ENCODE data around the gene LBR.

LBR gene

GRCh38 chr1:225441314-225442122 lies 13.7 kb upstream of the LBR start:
- WGBS (ENCODE audit: insufficient coverage, insufficient read length), result no CpG with 5 or more reads among the region's 9 CpGs
- no peak overlapping the region for H3K4me3 ChIP-seq (ENCODE audit: low read length)

GRCh38 chr1:225440380-225441221 lies 12.8 kb upstream of the LBR start:
- Histone ChIP-seq H3K36me3 (ENCODE audit: control insufficient read depth, insufficient read depth, low read length) (no peaks in the 10 kb centered on the region), H3K27me3 (ENCODE audit: control insufficient read depth, insufficient read depth, low read length) (no peaks in the 10 kb centered on the region), H3K4me3 (ENCODE audit: low read length) (no peak overlapping the region), H3K4me1 (ENCODE audit: control insufficient read depth, insufficient read depth, low read length) (no peaks in the 10 kb centered on the region), H3K9me3 (ENCODE audit: control insufficient read depth, insufficient read depth, low read length) (no peaks in the 10 kb centered on the region), H3K27ac (ENCODE audit: low read length) (no peak overlapping the region)
- no CpG with 5 or more reads among the region's 4 CpGs for WGBS (ENCODE audit: insufficient coverage, insufficient read length)
- DNase-seq (ENCODE audit: low read depth, low spot score), result no peak

More at GRCh38 chr1:225441314-225442122, 13.7 kb upstream of the LBR start:
- no peak for DNase-seq (ENCODE audit: low read depth, low spot score)
- H3K4me1 ChIP-seq (ENCODE audit: control insufficient read depth, insufficient read depth, low read length), result no peaks in the 10 kb centered on the region
- H3K27me3 ChIP-seq (ENCODE audit: control insufficient read depth, insufficient read depth, low read length), result no peaks in the 10 kb centered on the region
- no peak overlapping the region for H3K27ac ChIP-seq (ENCODE audit: low read length)
- H3K36me3 ChIP-seq (ENCODE audit: control insufficient read depth, insufficient read depth, low read length), result no peaks in the 10 kb centered on the region
- no peaks in the 10 kb centered on the region for H3K9me3 ChIP-seq (ENCODE audit: control insufficient read depth, insufficient read depth, low read length)

DNA sequence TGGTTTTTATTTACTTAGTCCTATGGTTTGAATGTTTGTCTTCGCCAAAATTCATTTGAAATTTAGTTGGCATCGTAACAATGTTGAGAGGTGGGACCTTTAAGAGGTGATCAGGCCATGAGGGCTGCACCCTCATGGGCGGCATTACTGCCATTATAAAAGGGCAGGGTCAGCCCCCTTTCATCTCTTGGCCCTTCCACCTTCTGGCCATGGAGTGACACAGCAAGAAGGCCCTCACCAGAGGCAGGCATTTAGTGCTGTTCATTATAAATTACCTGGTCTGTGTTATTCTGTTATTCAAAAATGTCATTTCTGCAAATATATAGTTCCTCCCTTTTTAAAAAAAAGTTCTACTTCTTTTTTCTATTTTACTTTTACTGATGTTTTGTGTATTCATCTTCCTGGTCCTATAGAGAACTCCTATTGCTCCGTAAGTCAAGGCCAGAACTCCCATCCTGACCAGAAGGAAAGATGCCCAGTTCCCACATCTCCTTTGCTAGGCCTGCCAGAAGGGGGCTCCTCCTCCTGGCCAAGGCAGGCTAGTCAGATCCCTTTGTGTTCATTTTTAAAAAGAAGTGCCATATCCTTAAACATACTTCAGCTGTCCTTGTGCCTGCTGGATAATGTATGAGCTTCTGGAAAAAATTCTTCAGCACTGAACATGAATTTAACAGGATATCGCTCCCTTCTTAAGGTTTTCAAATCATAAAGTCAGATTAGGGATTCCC lies 10.0 kb upstream of the LBR start:
- no peak overlapping the region for H3K27ac ChIP-seq (ENCODE audit: low read length)
- no peak for DNase-seq (ENCODE audit: low read depth, low spot score)
- WGBS (ENCODE audit: insufficient coverage, insufficient read length), result no CpG with 5 or more reads among the region's 5 CpGs

GRCh38 chr1:225435957-225436392 lies 8.1 kb upstream of the LBR start:
- H3K4me1 ChIP-seq (ENCODE audit: control insufficient read depth, insufficient read depth, low read length), result no peaks in the 10 kb centered on the region
- H3K4me3 ChIP-seq (ENCODE audit: low read length), result no peak overlapping the region
- H3K27ac ChIP-seq (ENCODE audit: low read length), result no peak overlapping the region
- no peaks in the 10 kb centered on the region for H3K27me3 ChIP-seq (ENCODE audit: control insufficient read depth, insufficient read depth, low read length)
- no peak for DNase-seq (ENCODE audit: low read depth, low spot score)
- H3K36me3 ChIP-seq (ENCODE audit: control insufficient read depth, insufficient read depth, low read length), result no peaks in the 10 kb centered on the region; the same call in 1 of the 2 replicates
- no peaks in the 10 kb centered on the region for H3K9me3 ChIP-seq (ENCODE audit: control insufficient read depth, insufficient read depth, low read length)
- no CpG with 5 or more reads among the region's 6 CpGs for WGBS (ENCODE audit: insufficient coverage, insufficient read length)

More for the DNA sequence above, 10.0 kb upstream of the LBR start:
- no peaks in the 10 kb centered on the region for H3K4me1 ChIP-seq (ENCODE audit: control insufficient read depth, insufficient read depth, low read length)
- no peaks in the 10 kb centered on the region for H3K36me3 ChIP-seq (ENCODE audit: control insufficient read depth, insufficient read depth, low read length)
- H3K27me3 ChIP-seq (ENCODE audit: control insufficient read depth, insufficient read depth, low read length), result no peaks in the 10 kb centered on the region
- H3K9me3 ChIP-seq (ENCODE audit: control insufficient read depth, insufficient read depth, low read length), result no peaks in the 10 kb centered on the region
- H3K4me3 ChIP-seq (ENCODE audit: low read length), result no peak overlapping the region

GRCh38 chr1:225435487-225435886 lies 7.6 kb upstream of the LBR start:
- Histone ChIP-seq H3K36me3 (ENCODE audit: control insufficient read depth, insufficient read depth, low read length) (no peaks in the 10 kb centered on the region; the same call in 1 of the 2 replicates), H3K27me3 (ENCODE audit: control insufficient read depth, insufficient read depth, low read length) (no peaks in the 10 kb centered on the region), H3K9me3 (ENCODE audit: control insufficient read depth, insufficient read depth, low read length) (no peaks in the 10 kb centered on the region), H3K27ac (ENCODE audit: low read length) (no peak overlapping the region), H3K4me1 (ENCODE audit: control insufficient read depth, insufficient read depth, low read length) (no peaks in the 10 kb centered on the region), H3K4me3 (ENCODE audit: low read length) (no peak overlapping the region)
- DNase-seq (ENCODE audit: low read depth, low spot score), result no peak
- no CpG with 5 or more reads among the region's 1 CpG for WGBS (ENCODE audit: insufficient coverage, insufficient read length)

GRCh38 chr1:225435076-225435475 lies 7.2 kb upstream of the LBR start:
- no CpG with 5 or more reads among the region's 6 CpGs for WGBS (ENCODE audit: insufficient coverage, insufficient read length)
- Histone ChIP-seq H3K4me1 (ENCODE audit: control insufficient read depth, insufficient read depth, low read length) (no peaks in the 10 kb centered on the region), H3K4me3 (ENCODE audit: low read length) (no peak overlapping the region), H3K36me3 (ENCODE audit: control insufficient read depth, insufficient read depth, low read length) (no peaks in the 10 kb centered on the region; the same call in 1 of the 2 replicates), H3K9me3 (ENCODE audit: control insufficient read depth, insufficient read depth, low read length) (no peaks in the 10 kb centered on the region; the same call in 1 of the 2 replicates), H3K27me3 (ENCODE audit: control insufficient read depth, insufficient read depth, low read length) (no peaks in the 10 kb centered on the region), H3K27ac (ENCODE audit: low read length) (no peak overlapping the region)
- no peak for DNase-seq (ENCODE audit: low read depth, low spot score)

GRCh38 chr1:225434046-225434445 lies 6.2 kb upstream of the LBR start:
- no peak for DNase-seq (ENCODE audit: low read depth, low spot score)
- Histone ChIP-seq H3K9me3 (ENCODE audit: control insufficient read depth, insufficient read depth, low read length) (no peaks in the 10 kb centered on the region; the same call in 1 of the 2 replicates), H3K4me3 (ENCODE audit: low read length) (no peak overlapping the region), H3K27me3 (ENCODE audit: control insufficient read depth, insufficient read depth, low read length) (no peaks in the 10 kb centered on the region), H3K36me3 (ENCODE audit: control insufficient read depth, insufficient read depth, low read length) (no peaks in the 10 kb centered on the region; the same call in 1 of the 2 replicates), H3K4me1 (ENCODE audit: control insufficient read depth, insufficient read depth, low read length) (no peaks in the 10 kb centered on the region), H3K27ac (ENCODE audit: low read length) (no peak overlapping the region)
- whole genome bisulfite sequencing (ENCODE audit: insufficient coverage, insufficient read length), result 100% methylated on average over 1 of the region's 5 CpGs

DNA sequence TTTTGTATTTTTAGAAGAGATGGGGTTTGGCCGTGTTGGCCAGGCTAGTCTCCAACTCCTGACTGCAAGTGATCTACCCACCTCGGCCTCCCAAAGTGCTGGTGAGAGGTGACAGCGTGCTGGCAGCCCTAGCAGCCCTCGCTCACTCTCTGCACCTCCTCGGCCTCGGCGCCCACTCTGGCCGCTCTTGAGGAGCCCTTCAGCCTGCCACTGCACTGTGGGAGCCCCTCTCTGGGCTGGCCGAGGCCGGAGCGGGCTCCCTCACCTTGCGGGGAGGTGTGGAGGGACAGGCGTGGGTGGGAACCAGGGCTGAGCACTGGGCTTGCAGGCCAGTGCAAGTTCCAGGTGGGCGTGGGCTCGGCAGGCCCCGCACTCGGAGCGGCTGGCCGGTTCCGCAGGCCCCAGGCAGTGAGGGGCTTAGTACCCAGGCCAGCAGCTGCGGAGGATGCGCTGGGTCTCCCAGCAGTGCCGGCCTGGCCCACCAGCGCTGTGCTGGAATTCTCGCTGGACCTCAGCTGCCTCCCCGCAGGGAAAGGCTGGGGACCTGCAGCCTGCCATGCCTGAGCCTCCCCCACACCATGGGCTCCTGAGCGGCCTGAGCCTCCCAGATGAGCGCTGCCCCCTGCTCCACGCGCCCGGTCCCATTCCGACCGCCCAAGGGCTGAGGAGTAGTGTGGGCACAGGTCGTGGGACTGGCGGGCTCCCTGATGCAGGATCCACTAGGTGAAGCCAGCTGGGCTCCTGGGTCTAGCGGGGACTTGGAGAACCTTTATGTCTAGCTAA lies 3.4 kb upstream of the LBR start:
- H3K4me3 ChIP-seq (ENCODE audit: low read length), result no peak overlapping the region
- H3K4me1 ChIP-seq (ENCODE audit: control insufficient read depth, insufficient read depth, low read length), result 0 out of 2 replicates have a peak, but pooled peaks cover 2% of the 10 kb centered on the region
- WGBS (ENCODE audit: insufficient coverage, insufficient read length), result no CpG with 5 or more reads among the region's 36 CpGs
- no peaks in the 10 kb centered on the region; the same call in 1 of the 2 replicates for H3K36me3 ChIP-seq (ENCODE audit: control insufficient read depth, insufficient read depth, low read length)
- no peak for DNase-seq (ENCODE audit: low read depth, low spot score)
- H3K9me3 ChIP-seq (ENCODE audit: control insufficient read depth, insufficient read depth, low read length), result no peaks in the 10 kb centered on the region; the same call in 1 of the 2 replicates
- H3K27ac ChIP-seq (ENCODE audit: low read length), result no peak overlapping the region
- no peaks in the 10 kb centered on the region for H3K27me3 ChIP-seq (ENCODE audit: control insufficient read depth, insufficient read depth, low read length)

GRCh38 chr1:225430301-225430700 lies 2.5 kb upstream of the LBR start:
- Histone ChIP-seq H3K27ac (ENCODE audit: low read length) (no peak overlapping the region), H3K36me3 (ENCODE audit: control insufficient read depth, insufficient read depth, low read length) (no peaks in the 10 kb centered on the region; the same call in 1 of the 2 replicates), H3K4me1 (ENCODE audit: control insufficient read depth, insufficient read depth, low read length) (peaks cover 3% of the 10 kb centered on the region), H3K4me3 (ENCODE audit: low read length) (no peak overlapping the region), H3K9me3 (ENCODE audit: control insufficient read depth, insufficient read depth, low read length) (no peaks in the 10 kb centered on the region; the same call in 1 of the 2 replicates), H3K27me3 (ENCODE audit: control insufficient read depth, insufficient read depth, low read length) (no peaks in the 10 kb centered on the region)
- WGBS (ENCODE audit: insufficient coverage, insufficient read length), result no CpG with 5 or more reads among the region's 7 CpGs
- DNase-seq (ENCODE audit: low read depth, low spot score), result no peak
